Ascending aorta (tissue), 2 donors: Measurements from ENCODE around the gene NECAB3. TPM values are rescaled to one million over a fixed set of nuclear protein-coding genes. Genes with fewer than 3 reads are reported as not detected.
A peak's percentile ranks its signal among the peaks of the same experiment; 100 is the strongest.
"Not testable (repeated sequence)": the region's sequence is repeated elsewhere in the genome, so short reads cannot be mapped to it uniquely, and the experiment has no call there.

Source experiments
- DNase-seq, 2 donors: peaks; one replicate each; pipeline ENCODE4 v3.0.0-alpha.2; 2019; ENCODE audit warnings: low spot score in 2 of 2
- H3K27ac ChIP-seq, 2 donors: fragments of 200-600 bp; sonication (generic); one replicate each; pipeline ENCODE4 v1.5.1; 2016 to 2017; ENCODE audit warnings: mild to moderate bottlenecking in 1 of 2
- H3K27me3 ChIP-seq: fragments of 200-600 bp; sonication (generic); one replicate; pipeline ENCODE4 v1.5.1; 2017
- H3K36me3 ChIP-seq, 2 donors: fragments of 200-600 bp; sonication (generic); one replicate each; pipeline ENCODE4 v1.5.1; 2016
- H3K4me1 ChIP-seq, 2 donors: fragments of 200-600 bp; sonication (generic); one replicate each; pipeline ENCODE4 v1.5.1; 2016 to 2017; ENCODE audit warnings: mild to moderate bottlenecking in 1 of 2
- H3K4me3 ChIP-seq, 2 donors: fragments of 200-600 bp; sonication (generic); one replicate each; pipeline ENCODE4 v1.5.1; 2016 to 2017; ENCODE audit warnings: mild to moderate bottlenecking in 1 of 2
- H3K9me3 ChIP-seq, 2 donors: fragments of 200-600 bp; sonication (generic); one replicate each; pipeline ENCODE4 v1.5.1; 2016
- intact Hi-C: fragments of 100-400 bp; cut with DNase I; formaldehyde crosslinking; loops from one replicate; pipeline ENCODE4 v1.15.1; 2023
- total RNA-seq: library from RNA; depleted of rRNA; stranded (reverse); fragments of >200 nt; gene quantifications from one replicate; pipeline ENCODE4 v1.1.0, GENCODE V29; 2016
- TF ChIP-seq, protein P1 (sequence below), 3 experiments: fragments of 200-600 bp in 2 of 3; fragments of 450-650 bp in 1 of 3; sonication (generic) in 2 of 3; IDR thresholded peaks; one replicate each; pipeline ENCODE4 v1.5.1; 2016 to 2019; ENCODE audit warnings: antibody characterized with exemption in 3 of 3, mild to moderate bottlenecking in 1 of 3, moderate library complexity in 1 of 3

Gene NECAB3
- total RNA-seq, 1 donor from 2014 or later = 21.3 TPM

DNA sequence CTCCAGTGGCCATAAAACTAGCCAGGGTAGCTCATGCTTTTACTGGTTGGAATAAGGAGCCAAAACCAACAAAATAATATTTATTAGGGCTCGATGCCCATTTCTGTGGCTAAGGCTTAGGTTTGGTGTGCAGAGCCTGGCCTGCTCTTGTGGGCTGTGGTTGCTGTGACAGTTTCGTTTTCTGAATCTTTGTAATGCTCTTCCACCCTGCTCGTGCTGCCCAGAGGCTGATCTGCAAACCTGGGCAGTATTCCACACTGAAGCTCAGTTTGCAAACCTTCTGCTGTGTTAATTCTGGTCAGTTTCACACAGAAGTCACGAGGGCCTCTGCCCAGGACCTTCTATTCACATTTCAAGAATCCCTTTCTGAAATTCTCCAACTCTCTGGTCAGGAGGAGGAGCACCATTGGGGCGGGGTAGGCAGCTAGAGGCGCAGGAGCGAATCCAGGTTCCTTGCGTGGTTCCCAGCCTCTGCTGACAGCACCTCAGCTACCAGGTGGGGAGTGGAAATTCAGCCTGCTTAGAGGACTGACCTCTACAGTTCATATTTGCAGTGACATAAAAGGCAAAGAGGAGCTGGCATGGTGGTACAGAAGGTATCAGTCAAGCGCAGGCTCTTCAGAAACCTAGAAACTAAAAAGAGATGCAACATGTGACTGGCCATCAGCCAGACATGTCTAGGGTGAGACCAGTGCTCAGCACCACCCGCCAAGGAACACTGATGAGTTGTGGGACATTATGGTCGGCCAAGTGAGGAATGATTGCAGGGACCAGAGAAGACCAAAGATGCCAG, 26.4 kb downstream of the NECAB3 start:
- DNase-seq = no peak
- H3K4me1 ChIP-seq = peaks cover 4 to 17% of the 10 kb centered on the region in 2 donors
- H3K27me3 ChIP-seq = no peaks in the 10 kb centered on the region
- intact Hi-C loops = loop anchor here (5.0 kb wide), 1 partner anchor 155 kb away; the partner anchor contains the start of gene CBFA2T2
- TF ChIP-seq, protein P1, sequence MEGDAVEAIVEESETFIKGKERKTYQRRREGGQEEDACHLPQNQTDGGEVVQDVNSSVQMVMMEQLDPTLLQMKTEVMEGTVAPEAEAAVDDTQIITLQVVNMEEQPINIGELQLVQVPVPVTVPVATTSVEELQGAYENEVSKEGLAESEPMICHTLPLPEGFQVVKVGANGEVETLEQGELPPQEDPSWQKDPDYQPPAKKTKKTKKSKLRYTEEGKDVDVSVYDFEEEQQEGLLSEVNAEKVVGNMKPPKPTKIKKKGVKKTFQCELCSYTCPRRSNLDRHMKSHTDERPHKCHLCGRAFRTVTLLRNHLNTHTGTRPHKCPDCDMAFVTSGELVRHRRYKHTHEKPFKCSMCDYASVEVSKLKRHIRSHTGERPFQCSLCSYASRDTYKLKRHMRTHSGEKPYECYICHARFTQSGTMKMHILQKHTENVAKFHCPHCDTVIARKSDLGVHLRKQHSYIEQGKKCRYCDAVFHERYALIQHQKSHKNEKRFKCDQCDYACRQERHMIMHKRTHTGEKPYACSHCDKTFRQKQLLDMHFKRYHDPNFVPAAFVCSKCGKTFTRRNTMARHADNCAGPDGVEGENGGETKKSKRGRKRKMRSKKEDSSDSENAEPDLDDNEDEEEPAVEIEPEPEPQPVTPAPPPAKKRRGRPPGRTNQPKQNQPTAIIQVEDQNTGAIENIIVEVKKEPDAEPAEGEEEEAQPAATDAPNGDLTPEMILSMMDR (IDR thresholded peaks at IDR 0.05) = no peak
- H3K4me3 ChIP-seq = peak overlapping the region in 1 of 2 donors; percentile 49
- no peaks in the 10 kb centered on the region for H3K9me3 ChIP-seq
- peaks cover 14 to 19% of the 10 kb centered on the region in 2 donors for H3K36me3 ChIP-seq
- peak overlapping the region; percentile 25 to 68 for H3K27ac ChIP-seq

DNA sequence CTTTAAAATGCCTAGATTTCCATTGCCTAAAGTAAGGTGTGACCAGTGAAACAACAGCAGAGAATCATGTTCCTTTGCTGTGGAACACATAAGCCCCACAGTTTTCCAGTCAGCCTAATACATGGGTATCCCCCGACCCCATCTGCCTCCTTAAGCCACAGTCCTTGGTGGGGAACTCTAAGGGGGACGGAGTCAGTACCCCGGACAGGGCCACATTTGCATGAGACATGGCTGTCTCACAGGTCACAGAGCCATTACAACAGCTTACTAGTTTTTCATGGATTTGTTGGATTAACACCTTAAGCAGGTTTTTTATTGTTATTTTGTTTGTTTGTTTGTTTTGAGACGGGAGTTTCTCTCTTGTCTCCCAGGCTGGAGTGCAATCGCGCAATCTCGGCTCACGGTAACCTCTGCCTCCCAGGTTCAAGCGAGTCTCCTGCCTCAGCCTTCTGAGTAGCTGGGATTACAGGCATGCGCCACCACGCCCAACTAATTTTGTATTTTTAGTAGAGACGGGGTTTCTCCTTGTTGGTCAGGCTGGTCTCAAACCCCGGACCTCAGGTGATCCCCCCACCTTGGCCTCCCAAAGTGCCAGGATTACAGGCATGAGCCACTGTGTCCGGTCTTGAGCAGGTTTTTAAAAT, 27.1 kb downstream of the NECAB3 start:
- intact Hi-C loops = loop anchor here (5.0 kb wide), 1 partner anchor 155 kb away; the partner anchor contains the start of gene CBFA2T2
- Histone ChIP-seq H3K4me1 (peaks cover 4 to 17% of the 10 kb centered on the region in 2 donors), H3K36me3 (peaks cover 21 to 26% of the 10 kb centered on the region in 2 donors), H3K27ac (peak overlapping the region; percentile 25 to 68), H3K4me3 (peak overlapping the region in 1 of 2 donors; percentile 49)
- H3K9me3 ChIP-seq, H3K27me3 ChIP-seq, DNase-seq: not testable (repeated sequence)

DNA sequence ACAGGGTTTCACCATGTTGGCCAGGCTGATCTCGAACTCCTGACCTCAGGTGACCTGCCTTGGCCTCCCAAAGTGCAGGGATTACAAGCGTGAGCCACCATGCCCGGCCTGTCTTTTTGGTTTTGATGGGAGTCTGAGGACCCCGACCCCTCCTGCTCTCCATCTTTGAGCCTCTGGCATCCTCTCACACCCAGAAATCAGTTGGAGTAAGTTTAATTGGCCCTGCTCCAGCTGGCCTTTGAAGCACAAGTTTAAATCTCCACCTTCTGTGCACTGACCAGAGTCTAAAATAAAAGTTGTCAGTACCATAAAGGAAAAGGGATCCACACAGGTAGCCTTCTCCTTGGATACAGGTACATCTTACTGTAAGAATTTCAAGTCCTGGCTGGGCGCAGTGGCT, 28.0 kb downstream of the NECAB3 start:
- Histone ChIP-seq H3K4me3 (no peak overlapping the region), H3K27me3 (no peaks in the 10 kb centered on the region), H3K4me1 (peaks cover 4 to 17% of the 10 kb centered on the region in 2 donors), H3K27ac (no peak overlapping the region), H3K36me3 (peaks cover 26 to 32% of the 10 kb centered on the region in 2 donors), H3K9me3 (no peaks in the 10 kb centered on the region)
- intact Hi-C loops = loop anchor here (5.0 kb wide), 1 partner anchor 154 kb away; the partner anchor contains the start of gene CBFA2T2
- TF ChIP-seq, protein P1 (IDR thresholded peaks at IDR 0.05) = no peak
- DNase-seq = no peak

DNA sequence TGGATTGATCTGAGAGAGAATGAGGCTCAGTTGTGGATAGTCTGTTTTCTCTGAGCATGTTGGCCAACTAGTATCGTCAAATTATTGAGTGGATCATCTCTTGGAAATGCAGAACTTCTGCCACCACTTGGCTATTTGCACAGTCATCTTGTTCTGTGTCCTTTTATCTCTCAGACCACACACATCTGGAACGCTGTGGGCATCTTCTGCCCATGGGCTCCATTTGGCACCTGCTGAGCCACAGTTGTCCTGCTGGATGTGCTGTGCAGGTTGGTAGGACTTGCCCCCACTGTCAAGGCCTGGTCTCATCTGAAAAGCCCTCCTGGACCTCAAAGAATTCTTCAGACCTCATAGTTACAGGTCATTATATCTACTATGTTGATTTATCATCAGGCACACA, 28.8 kb downstream of the NECAB3 start:
- intact Hi-C loops = loop anchor here (5.0 kb wide), 1 partner anchor 153 kb away; the partner anchor contains the start of gene CBFA2T2
- no peaks in the 10 kb centered on the region for H3K27me3 ChIP-seq
- no peak overlapping the region for H3K4me3 ChIP-seq

DNA sequence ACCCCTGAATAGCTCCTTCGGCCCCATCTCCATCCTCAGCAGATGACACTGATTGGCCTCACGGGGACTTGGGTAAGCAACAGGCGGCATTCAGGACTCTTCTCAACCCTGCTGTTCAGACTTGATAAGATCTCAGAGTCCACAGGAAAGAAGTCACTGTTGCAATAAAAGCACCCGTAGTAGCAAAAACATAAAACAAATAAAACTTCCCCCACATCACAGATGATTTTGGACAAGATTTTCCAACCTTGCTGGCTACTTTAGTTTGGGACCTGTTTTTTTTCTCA, 29.2 kb downstream of the NECAB3 start:
- Histone ChIP-seq H3K9me3 (no peaks in the 10 kb centered on the region), H3K36me3 (peaks cover 34 to 42% of the 10 kb centered on the region in 2 donors), H3K4me1 (peaks cover 4 to 17% of the 10 kb centered on the region in 2 donors), H3K27me3 (no peaks in the 10 kb centered on the region), H3K27ac (no peak overlapping the region), H3K4me3 (no peak overlapping the region)
- intact Hi-C loops = loop anchor here (5.0 kb wide), 1 partner anchor 153 kb away; the partner anchor contains the start of gene CBFA2T2
- DNase-seq = no peak
- TF ChIP-seq, protein P1 (IDR thresholded peaks at IDR 0.05) = no peak

More for the DNA sequence above, 28.8 kb downstream of the NECAB3 start:
- no peak overlapping the region for H3K27ac ChIP-seq
- TF ChIP-seq, protein P1 (IDR thresholded peaks at IDR 0.05) = no peak
- H3K9me3 ChIP-seq = no peaks in the 10 kb centered on the region
- peaks cover 4 to 17% of the 10 kb centered on the region in 2 donors for H3K4me1 ChIP-seq
- DNase-seq = no peak
- H3K36me3 ChIP-seq = peaks cover 30 to 38% of the 10 kb centered on the region in 2 donors
